HG03103 (cell line): ENCODE results near the gene IBSP.

Experiments
- ATAC-seq: cut with Tn5 transposase; IDR thresholded peaks from one replicate; pipeline ENCODE4 v1.9.1; 2021; ENCODE audit warnings: low read depth; ENCODE audit not compliant: unreplicated experiment

The IBSP gene

GRCh38 chr4:87835743-87836142 is 36.4 kb downstream of the IBSP start:
- no peak for ATAC-seq

DNA sequence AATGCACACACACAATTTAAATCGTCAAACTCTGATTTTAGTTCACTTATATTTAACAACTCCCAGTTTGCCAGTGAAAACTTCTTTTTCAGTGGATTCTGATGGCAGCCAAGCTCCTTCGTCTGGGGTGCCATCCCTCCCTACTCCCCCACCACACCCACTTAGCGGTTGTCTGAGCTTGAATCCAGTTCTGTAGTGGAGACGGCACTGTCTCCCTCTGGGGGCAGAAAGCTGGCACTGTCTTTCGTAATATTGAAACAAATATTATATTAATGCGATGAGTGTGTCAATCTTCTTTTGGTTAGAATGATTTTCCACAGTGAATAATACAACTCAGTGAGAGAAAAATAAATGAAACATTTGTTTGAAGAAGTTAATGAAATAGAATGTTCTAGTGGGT is 38.9 kb downstream of the IBSP start:
- no peak for ATAC-seq

- ATAC-seq: peak; percentile 65
These were observed 39.7 kb downstream of the IBSP start for GRCh38 chr4:87838890-87839591.

- ATAC-seq: no peak
These were observed 40.2 kb downstream of the IBSP start for GRCh38 chr4:87839592-87839946.

GRCh38 chr4:87840149-87840548 is 40.8 kb downstream of the IBSP start:
- ATAC-seq: no peak

DNA sequence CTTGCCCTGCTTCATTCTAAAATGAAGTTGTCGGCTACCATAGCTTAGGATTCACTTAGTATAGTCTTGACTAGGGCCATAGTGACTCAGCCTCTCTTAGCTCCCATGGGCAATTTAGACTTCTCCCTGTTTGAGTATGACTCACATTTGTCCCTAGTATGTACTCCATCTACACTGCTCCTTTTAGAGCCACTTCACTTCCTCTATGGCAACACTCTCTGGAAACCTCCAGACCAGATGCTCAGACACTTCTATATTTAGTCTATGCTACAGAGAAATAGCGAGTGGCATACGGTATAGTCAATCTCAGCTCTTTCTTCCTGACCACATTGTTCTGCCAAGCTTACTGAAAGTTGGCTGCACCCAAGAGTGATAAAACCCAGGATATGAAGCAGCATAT is 44.6 kb downstream of the IBSP start:
- no peak for ATAC-seq

- ATAC-seq: no peak
These were observed 45.1 kb downstream of the IBSP start for GRCh38 chr4:87844452-87844851.

DNA sequence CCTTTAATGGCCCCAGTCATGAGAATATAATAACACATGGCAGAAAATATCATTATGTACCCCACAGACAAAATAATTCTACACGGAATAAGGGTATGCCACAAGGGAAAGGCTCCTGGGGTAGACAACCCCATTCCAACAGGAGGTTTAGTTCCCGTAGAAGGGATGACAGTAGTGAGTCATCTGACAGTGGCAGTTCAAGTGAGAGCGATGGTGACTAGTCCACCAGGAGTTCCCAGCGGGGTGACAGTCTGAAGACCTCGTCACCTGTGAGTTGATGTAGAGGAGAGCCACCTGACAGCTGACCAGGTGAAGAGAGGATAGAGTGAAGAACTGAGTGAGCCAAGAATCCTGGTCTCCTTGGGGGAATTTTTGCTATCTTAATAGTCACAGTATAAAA is 46.9 kb downstream of the IBSP start:
- ATAC-seq: no peak

- peak; percentile 82 for ATAC-seq
These were observed 49.4 kb downstream of the IBSP start for GRCh38 chr4:87848622-87849351.

GRCh38 chr4:87849612-87850011 is 50.3 kb downstream of the IBSP start:
- no peak for ATAC-seq

DNA sequence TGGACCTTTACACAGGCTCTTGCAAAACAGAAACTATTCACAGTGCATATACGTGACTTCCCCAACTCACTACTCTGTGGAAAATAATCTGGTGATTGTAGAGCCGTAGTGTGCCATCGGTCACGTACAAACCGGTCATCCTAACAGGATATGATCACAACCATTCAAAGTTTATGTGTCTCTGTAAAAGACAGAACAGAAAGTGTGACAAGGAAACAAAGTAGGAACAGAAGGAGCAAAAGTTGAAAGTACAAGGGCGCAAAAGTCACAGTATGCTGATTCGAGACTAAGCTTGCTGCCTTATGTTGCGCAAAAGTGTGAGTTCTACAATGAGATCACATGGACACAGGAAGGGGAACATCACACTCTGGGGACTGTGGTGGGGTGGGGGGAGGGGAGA is 52.0 kb downstream of the IBSP start:
- no peak for ATAC-seq

- ATAC-seq: no peak
These were observed 52.6 kb downstream of the IBSP start for GRCh38 chr4:87851953-87852352.

DNA sequence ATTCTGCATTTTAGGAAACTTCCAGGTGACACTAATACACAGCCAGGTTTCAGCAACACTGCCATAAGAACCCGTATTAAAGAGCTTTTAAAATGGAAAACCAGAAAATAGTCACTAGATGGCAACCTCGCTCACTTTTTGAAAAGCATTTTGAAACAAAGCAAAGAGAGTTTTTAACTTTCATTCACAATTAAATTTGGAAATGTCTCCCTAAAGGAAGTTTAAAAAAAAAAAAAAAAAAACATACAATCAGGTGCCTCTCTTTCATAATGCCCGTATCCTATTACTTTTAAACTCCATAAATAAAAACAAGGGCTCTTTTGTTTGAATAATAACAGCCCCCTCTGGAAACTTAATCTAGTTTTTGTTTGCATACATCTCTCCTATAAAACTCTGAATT is 53.8 kb downstream of the IBSP start:
- no peak for ATAC-seq

- ATAC-seq: no peak
These were observed 54.5 kb downstream of the IBSP start for GRCh38 chr4:87853891-87854290.

GRCh38 chr4:87855559-87855958 is 56.2 kb downstream of the IBSP start:
- ATAC-seq: no peak

GRCh38 chr4:87856816-87857215 is 57.5 kb downstream of the IBSP start:
- no peak for ATAC-seq

GRCh38 chr4:87857789-87858188 is 58.4 kb downstream of the IBSP start:
- ATAC-seq: no peak
